GM12801 (cell line): ENCODE results near the gene FTCDNL1.

Experiments
- CTCF ChIP-seq: IDR thresholded peaks from one replicate; pipeline ENCODE4 v1.5.1; 2011; ENCODE audit warnings: control low read depth; ENCODE audit not compliant: insufficient read length; ENCODE audit errors: extremely low read depth

The FTCDNL1 gene

GRCh38 chr2:199818026-199818425 lies 33.0 kb downstream of the FTCDNL1 start:
- no peak for TF ChIP-seq CTCF

GRCh38 chr2:199814817-199815211 lies 36.2 kb downstream of the FTCDNL1 start:
- no peak for TF ChIP-seq CTCF

- TF ChIP-seq CTCF = no peak
Measured at GRCh38 chr2:199814101-199814816, 36.7 kb downstream of the FTCDNL1 start.

GRCh38 chr2:199812493-199812892 lies 38.5 kb downstream of the FTCDNL1 start:
- TF ChIP-seq CTCF = no peak

GRCh38 chr2:199811346-199811745 lies 39.6 kb downstream of the FTCDNL1 start:
- TF ChIP-seq CTCF = no peak

- no peak for TF ChIP-seq CTCF
Measured at GRCh38 chr2:199810422-199811171, 40.4 kb downstream of the FTCDNL1 start.

GRCh38 chr2:199807966-199808365 lies 43.0 kb downstream of the FTCDNL1 start:
- TF ChIP-seq CTCF = no peak
